Activated naive CD4-positive, alpha-beta T cell (primary cell): Measurements from ENCODE around the gene CNTN5.

Source experiments
- DNase-seq, 4 experiments: peaks; one replicate each; lab custom pipeline; 2025; lab: John Stamatoyannopoulos, UW

The CNTN5 gene

GRCh38 chr11:99509863-99510262 is 489.1 kb downstream of the CNTN5 start:
- no peak for DNase-seq

GRCh38 chr11:99513368-99513767 is 492.6 kb downstream of the CNTN5 start:
- no peak for DNase-seq

GRCh38 chr11:99519095-99519494 is 498.3 kb downstream of the CNTN5 start:
- DNase-seq, result no peak

- DNase-seq, result no peak
These were observed 501.9 kb downstream of the CNTN5 start for GRCh38 chr11:99522467-99523173.

GRCh38 chr11:99531468-99531867 is 510.7 kb downstream of the CNTN5 start:
- DNase-seq, result no peak

- DNase-seq, result no peak
These were observed 514.1 kb downstream of the CNTN5 start for GRCh38 chr11:99534812-99535211.

GRCh38 chr11:99535406-99535805 is 514.7 kb downstream of the CNTN5 start:
- DNase-seq, result no peak

GRCh38 chr11:99535819-99536218 is 515.1 kb downstream of the CNTN5 start:
- DNase-seq, result no peak

- no peak for DNase-seq
These were observed 516.9 kb downstream of the CNTN5 start for GRCh38 chr11:99537681-99538080.

GRCh38 chr11:99545616-99546015 is 524.9 kb downstream of the CNTN5 start:
- DNase-seq, result no peak

- DNase-seq, result no peak
These were observed 527.5 kb downstream of the CNTN5 start for GRCh38 chr11:99548264-99548663.

GRCh38 chr11:99554232-99554903 is 533.6 kb downstream of the CNTN5 start:
- DNase-seq, result no peak

GRCh38 chr11:99555486-99555885 is 534.7 kb downstream of the CNTN5 start:
- DNase-seq, result no peak

GRCh38 chr11:99565333-99565732 is 544.6 kb downstream of the CNTN5 start:
- DNase-seq, result no peak

- DNase-seq, result no peak
These were observed 546.7 kb downstream of the CNTN5 start for GRCh38 chr11:99567334-99567956.

- no peak for DNase-seq
These were observed 548.1 kb downstream of the CNTN5 start for GRCh38 chr11:99568808-99569207.

- DNase-seq, result no peak
These were observed 550.3 kb downstream of the CNTN5 start for GRCh38 chr11:99571094-99571493.

- no peak for DNase-seq
These were observed 564.1 kb downstream of the CNTN5 start for GRCh38 chr11:99584830-99585229.

GRCh38 chr11:99585606-99586005 is 564.9 kb downstream of the CNTN5 start:
- DNase-seq, result no peak

- no peak for DNase-seq
These were observed 569.0 kb downstream of the CNTN5 start for GRCh38 chr11:99589771-99590170.

- DNase-seq, result no peak
These were observed 571.5 kb downstream of the CNTN5 start for GRCh38 chr11:99592266-99592665.

GRCh38 chr11:99593197-99593596 is 572.4 kb downstream of the CNTN5 start:
- no peak for DNase-seq

GRCh38 chr11:99601179-99601578 is 580.4 kb downstream of the CNTN5 start:
- DNase-seq, result no peak
